Activated CD4-positive, alpha-beta T cell treated with anti-CD3 and anti-CD28 coated beads, Interleukin-2, amount 10 ng/mL, durations not matched to agents 7 days and 5 days (primary cell): Measurements from ENCODE around the gene MVB12B. TPM values are rescaled to one million over a fixed set of nuclear protein-coding genes. Genes with fewer than 3 reads are reported as not detected.

Experiments used
- CTCF ChIA-PET: fragments of 350-600 bp; sonication (Branson Sonifier 250); formaldehyde crosslinking; loops from one replicate; lab custom pipeline; 2021; ENCODE audit warnings: antibody characterized with exemption; lab: Charles Lee
- POLR2A ChIA-PET: fragments of 350-600 bp; sonication (Branson Sonifier 250); formaldehyde crosslinking; loops from one replicate; lab custom pipeline; 2021; ENCODE audit warnings: antibody characterized with exemption; lab: Charles Lee
- DNase-seq: peaks from one replicate; pipeline ENCODE4 v3.0.0-alpha.2; 2020
- H3K27ac Mint-ChIP-seq: one replicate; pipeline ENCODE4 v1.8.0; 2021; ENCODE audit warnings: mild to moderate bottlenecking, moderate library complexity, mixed read lengths
- H3K27me3 Mint-ChIP-seq: one replicate; pipeline ENCODE4 v1.8.0; 2021; ENCODE audit warnings: mixed read lengths
- H3K36me3 Mint-ChIP-seq: one replicate; pipeline ENCODE4 v1.8.0; 2021; ENCODE audit warnings: low read depth, mixed read lengths
- H3K4me1 Mint-ChIP-seq: one replicate; pipeline ENCODE4 v1.8.0; 2021; ENCODE audit warnings: mixed read lengths
- H3K4me3 Mint-ChIP-seq: one replicate; pipeline ENCODE4 v1.8.0; 2021; ENCODE audit warnings: mild to moderate bottlenecking, moderate library complexity, mixed read lengths
- H3K9me3 Mint-ChIP-seq: one replicate; pipeline ENCODE4 v1.8.0; 2021; ENCODE audit warnings: mixed read lengths
- total RNA-seq, 2 experiments: library from RNA; stranded (reverse); gene quantifications; one replicate each; pipeline ENCODE4 v1.2.3, GENCODE V29; 2021

Gene MVB12B
- total RNA-seq, 2 experiments from 2014 or later, result 7.3 to 7.6 TPM

DNA sequence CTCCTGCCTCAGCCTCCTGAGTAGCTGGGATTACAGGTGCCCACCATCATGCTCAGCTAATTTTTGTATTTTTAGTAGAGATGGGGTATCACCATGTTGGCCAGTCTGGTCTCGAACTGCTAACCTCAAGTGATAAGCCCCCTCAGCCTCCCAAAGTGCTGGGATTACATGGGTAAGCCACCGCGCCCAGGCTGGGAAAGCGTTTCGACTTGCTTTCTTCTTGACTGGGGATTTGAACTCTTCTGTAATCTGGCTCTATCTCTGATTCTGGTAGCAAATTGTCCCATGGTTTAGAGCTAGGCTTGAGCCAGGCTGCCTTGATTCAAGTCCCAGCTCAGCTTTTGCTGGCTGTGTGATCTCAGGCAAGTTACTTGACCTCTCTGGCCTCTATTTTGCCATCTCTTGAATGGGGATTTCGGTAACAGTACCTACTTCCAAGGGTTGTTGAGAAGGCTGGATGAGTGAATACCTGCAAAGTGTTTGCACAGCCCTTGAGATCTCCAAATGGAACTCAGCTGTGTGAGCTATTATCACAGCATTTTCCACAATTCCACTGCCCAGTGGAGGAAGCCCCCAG lies 20.5 kb upstream of the MVB12B start:
- DNase-seq, result no peak
- H3K4me3 Mint-ChIP-seq, result no peak overlapping the region
- H3K36me3 Mint-ChIP-seq, result no peaks in the 10 kb centered on the region
- H3K27me3 Mint-ChIP-seq, result peaks cover 5% of the 10 kb centered on the region
- peaks cover 8% of the 10 kb centered on the region for H3K4me1 Mint-ChIP-seq
- H3K9me3 Mint-ChIP-seq, result no peaks in the 10 kb centered on the region
- POLR2A ChIA-PET, result no interaction called here
- CTCF ChIA-PET, result interaction anchor here (2.2 kb wide), 1 partner anchor 9 kb away, joined by 6 read pairs; no protein-coding TSS in a partner anchor
- H3K27ac Mint-ChIP-seq, result no peak overlapping the region

- POLR2A ChIA-PET, result interaction anchor here (0.7 kb wide), 1 partner anchor 261 kb away, joined by 3 read pairs; no protein-coding TSS in a partner anchor
- no peak overlapping the region for H3K4me3 Mint-ChIP-seq
- CTCF ChIA-PET, result no interaction called here
- no peaks in the 10 kb centered on the region for H3K36me3 Mint-ChIP-seq
- H3K4me1 Mint-ChIP-seq, result peaks cover 4% of the 10 kb centered on the region
- H3K9me3 Mint-ChIP-seq, result no peaks in the 10 kb centered on the region
- peaks cover 5% of the 10 kb centered on the region for H3K27me3 Mint-ChIP-seq
- H3K27ac Mint-ChIP-seq, result no peak overlapping the region
- no peak for DNase-seq
Observed at GRCh38 chr9:126307322-126308061, 19.1 kb upstream of the MVB12B start.

GRCh38 chr9:126309427-126310189 lies 17.0 kb upstream of the MVB12B start:
- CTCF ChIA-PET, result interaction anchor here (1.9 kb wide), 1 partner anchor 12 kb away, joined by 5 read pairs; no protein-coding TSS in a partner anchor
- POLR2A ChIA-PET, result no interaction called here
- Mint-ChIP-seq H3K4me3 (no peak overlapping the region), H3K27ac (no peak overlapping the region), H3K36me3 (no peaks in the 10 kb centered on the region), H3K27me3 (peaks cover 5% of the 10 kb centered on the region), H3K9me3 (no peaks in the 10 kb centered on the region), H3K4me1 (no peaks in the 10 kb centered on the region)
- DNase-seq, result no peak

GRCh38 chr9:126312584-126313551 lies 13.8 kb upstream of the MVB12B start:
- Mint-ChIP-seq H3K9me3 (no peaks in the 10 kb centered on the region), H3K27ac (no peak overlapping the region), H3K4me3 (no peak overlapping the region), H3K36me3 (no peaks in the 10 kb centered on the region), H3K27me3 (peaks cover 5% of the 10 kb centered on the region), H3K4me1 (peaks cover 4% of the 10 kb centered on the region)
- ChIA-PET POLR2A (no interaction called here), CTCF (interaction anchor here (0.9 kb wide), 1 partner anchor 23 kb away, joined by 4 read pairs; no protein-coding TSS in a partner anchor)
- DNase-seq, result no peak

DNA sequence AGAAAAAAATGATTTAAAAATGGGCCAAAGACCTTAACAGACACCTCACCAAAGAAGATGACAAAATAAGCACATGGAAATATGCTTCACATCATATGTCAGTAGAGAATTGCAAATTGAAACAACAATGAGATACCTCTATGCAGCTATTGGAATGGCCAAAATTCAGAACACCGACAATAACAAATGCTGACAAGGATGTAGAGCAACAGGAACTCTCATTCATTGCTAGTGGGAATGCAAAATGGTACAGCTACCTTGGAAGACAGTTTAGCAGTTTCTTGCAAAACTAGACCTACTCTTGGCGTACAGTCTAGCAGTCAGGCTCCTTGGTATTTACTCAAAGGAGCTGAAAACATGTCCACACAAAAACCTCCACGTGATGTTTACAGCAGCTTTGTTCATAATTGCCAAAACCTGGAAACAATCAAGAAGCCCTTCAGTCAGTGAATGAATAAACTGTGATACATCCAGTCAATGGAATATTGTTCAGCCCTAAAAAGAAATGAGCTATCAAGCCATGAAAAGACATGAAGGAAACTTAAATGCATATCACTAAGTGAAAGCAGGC lies 10.5 kb upstream of the MVB12B start:
- no peaks in the 10 kb centered on the region for H3K9me3 Mint-ChIP-seq
- H3K27me3 Mint-ChIP-seq, result peaks cover 5% of the 10 kb centered on the region
- H3K4me1 Mint-ChIP-seq, result peaks cover 14% of the 10 kb centered on the region
- ChIA-PET CTCF (interaction anchor here (1.5 to 2.2 kb wide), 3 partner anchors 10 to 83 kb away, joined by 5 to 6 read pairs (median 5); no protein-coding TSS in a partner anchor), POLR2A (no interaction called here)
- DNase-seq, result no peak
- H3K27ac Mint-ChIP-seq, result no peak overlapping the region
- H3K36me3 Mint-ChIP-seq, result no peaks in the 10 kb centered on the region
- H3K4me3 Mint-ChIP-seq, result no peak overlapping the region

- no peaks in the 10 kb centered on the region for H3K36me3 Mint-ChIP-seq
- H3K4me1 Mint-ChIP-seq, result peaks cover 14% of the 10 kb centered on the region
- peaks cover 5% of the 10 kb centered on the region for H3K27me3 Mint-ChIP-seq
- H3K4me3 Mint-ChIP-seq, result no peak overlapping the region
- CTCF ChIA-PET, result interaction anchor here (0.6 to 2.2 kb wide), 4 partner anchors 18 to 173 kb away, joined by 3 to 5 read pairs (median 3); no protein-coding TSS in a partner anchor
- DNase-seq, result peak; percentile 50
- POLR2A ChIA-PET, result no interaction called here
- H3K9me3 Mint-ChIP-seq, result no peaks in the 10 kb centered on the region
- H3K27ac Mint-ChIP-seq, result no peak overlapping the region
Observed at GRCh38 chr9:126317513-126317912, 9.1 kb upstream of the MVB12B start.

DNA sequence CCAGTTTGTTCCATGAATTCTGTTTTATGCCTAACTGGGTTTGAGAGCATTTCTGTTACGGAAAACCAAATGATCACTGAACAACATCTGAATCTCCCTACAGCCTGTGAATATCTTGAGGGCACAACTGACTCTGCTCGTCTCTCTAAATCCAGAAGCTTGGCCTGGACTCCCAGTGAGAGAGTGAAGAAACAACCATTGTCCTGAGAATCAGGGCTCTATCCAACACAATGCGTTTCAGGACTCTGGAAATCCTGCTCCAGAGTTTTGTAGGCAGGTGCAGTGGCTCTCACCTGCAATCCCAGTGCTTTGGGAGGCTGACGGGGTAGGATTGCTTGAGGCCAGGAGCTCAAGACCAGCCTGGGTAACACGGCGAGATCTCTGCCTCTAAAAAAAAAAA lies 7.8 kb upstream of the MVB12B start:
- Mint-ChIP-seq H3K4me3 (no peak overlapping the region), H3K27me3 (peaks cover 5% of the 10 kb centered on the region), H3K9me3 (peaks cover 2% of the 10 kb centered on the region), H3K36me3 (no peaks in the 10 kb centered on the region), H3K4me1 (peaks cover 14% of the 10 kb centered on the region), H3K27ac (no peak overlapping the region)
- DNase-seq, result no peak
- ChIA-PET CTCF (interaction anchor here (1.3 to 1.6 kb wide), 2 partner anchors 45 to 172 kb away, joined by 3 read pairs; no protein-coding TSS in a partner anchor), POLR2A (no interaction called here)

DNA sequence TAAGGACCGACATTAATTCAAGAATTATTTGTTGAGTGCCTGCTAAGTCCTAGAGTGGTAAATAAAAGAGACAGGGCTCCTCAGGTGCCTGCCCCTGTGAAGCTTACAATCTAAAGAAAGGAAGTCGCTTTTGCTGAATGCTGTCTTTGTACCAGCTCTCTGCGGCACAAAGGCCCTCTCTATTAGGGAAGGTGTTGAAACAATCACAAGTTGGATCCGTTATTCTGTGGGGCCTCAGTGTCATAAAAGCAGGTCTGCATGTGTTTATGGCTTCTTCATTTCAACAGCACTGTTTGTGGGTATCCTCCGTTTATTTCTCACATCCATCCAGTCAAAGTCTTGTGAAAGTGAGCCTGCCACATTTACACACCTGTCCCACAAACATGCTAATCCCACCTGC lies 7.0 kb upstream of the MVB12B start:
- Mint-ChIP-seq H3K4me1 (peaks cover 14% of the 10 kb centered on the region), H3K27me3 (peaks cover 5% of the 10 kb centered on the region), H3K9me3 (peaks cover 6% of the 10 kb centered on the region), H3K36me3 (no peaks in the 10 kb centered on the region), H3K4me3 (no peak overlapping the region), H3K27ac (peak overlapping the region; percentile 58)
- POLR2A ChIA-PET, result no interaction called here
- CTCF ChIA-PET, result no interaction called here
- DNase-seq, result no peak

DNA sequence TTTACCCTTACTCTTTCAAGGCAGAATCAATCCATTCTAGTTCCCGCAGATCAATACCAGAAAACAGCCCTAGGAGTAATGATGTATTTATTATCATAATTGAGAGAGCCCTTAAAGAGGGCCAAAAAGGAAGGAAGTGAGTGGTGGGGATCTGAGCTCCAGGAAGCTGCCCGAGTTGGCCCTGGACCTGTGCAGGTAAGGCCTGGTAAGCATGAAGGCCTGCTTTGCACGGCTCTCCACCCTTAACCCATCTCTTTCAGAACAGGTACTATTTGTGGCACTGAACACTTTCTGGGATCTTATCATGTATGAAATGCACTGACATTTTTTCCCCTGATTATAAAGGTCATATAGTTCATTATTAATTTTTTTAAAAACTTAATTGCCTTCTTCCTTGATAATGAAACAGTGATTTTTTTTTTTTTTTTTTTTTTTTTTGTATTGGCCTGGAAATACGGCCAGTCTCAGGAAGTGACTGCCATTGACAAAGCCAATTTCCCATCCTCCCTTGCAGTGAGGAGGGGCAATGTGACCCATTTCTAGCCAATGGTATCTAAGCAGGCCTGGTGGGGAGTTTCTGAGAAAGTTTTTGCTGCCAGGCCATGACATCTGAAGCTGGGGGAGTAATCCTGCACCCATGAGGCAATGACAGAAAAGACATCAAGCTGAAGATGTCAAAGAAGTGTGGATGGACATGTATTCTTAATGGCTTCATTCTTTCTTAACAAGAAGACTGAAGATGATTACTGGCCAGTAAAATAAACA lies 6.3 kb upstream of the MVB12B start:
- DNase-seq, result no peak
- Mint-ChIP-seq H3K4me1 (peaks cover 14% of the 10 kb centered on the region), H3K27me3 (peaks cover 5% of the 10 kb centered on the region), H3K36me3 (no peaks in the 10 kb centered on the region), H3K4me3 (no peak overlapping the region), H3K9me3 (peaks cover 6% of the 10 kb centered on the region), H3K27ac (no peak overlapping the region)
- ChIA-PET POLR2A (no interaction called here), CTCF (interaction anchor here (0.7 to 1.7 kb wide), 3 partner anchors 11 to 385 kb away, joined by 4 to 6 read pairs (median 4); no protein-coding TSS in a partner anchor)

DNA sequence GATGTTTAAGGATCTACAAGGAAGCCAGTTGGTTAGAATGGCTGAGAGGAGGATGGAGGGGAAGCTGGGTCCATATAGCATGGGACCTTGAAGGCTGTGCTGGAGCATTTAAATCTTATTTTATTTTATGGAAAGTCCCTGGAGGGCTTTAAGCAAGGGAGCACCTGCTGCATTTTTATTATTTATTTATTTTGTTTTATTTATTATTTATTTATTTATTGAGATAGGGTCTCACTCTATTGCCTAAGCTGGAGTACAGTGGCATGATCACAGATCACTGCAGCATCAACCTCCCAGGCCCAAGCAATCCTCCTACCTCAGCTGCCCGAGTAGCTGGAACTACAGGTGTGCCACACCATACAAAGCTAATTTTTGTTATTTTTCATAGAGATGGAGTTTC lies 4.9 kb upstream of the MVB12B start:
- peaks cover 7% of the 10 kb centered on the region for H3K9me3 Mint-ChIP-seq
- H3K4me3 Mint-ChIP-seq, result no peak overlapping the region
- CTCF ChIA-PET, result interaction anchor here (1.7 to 1.8 kb wide), 3 partner anchors 10 to 169 kb away, joined by 4 to 6 read pairs (median 5); no protein-coding TSS in a partner anchor
- no peaks in the 10 kb centered on the region for H3K36me3 Mint-ChIP-seq
- POLR2A ChIA-PET, result no interaction called here
- no peak overlapping the region for H3K27ac Mint-ChIP-seq
- peaks cover 17% of the 10 kb centered on the region for H3K4me1 Mint-ChIP-seq
- DNase-seq, result no peak
- H3K27me3 Mint-ChIP-seq, result peaks cover 8% of the 10 kb centered on the region

DNA sequence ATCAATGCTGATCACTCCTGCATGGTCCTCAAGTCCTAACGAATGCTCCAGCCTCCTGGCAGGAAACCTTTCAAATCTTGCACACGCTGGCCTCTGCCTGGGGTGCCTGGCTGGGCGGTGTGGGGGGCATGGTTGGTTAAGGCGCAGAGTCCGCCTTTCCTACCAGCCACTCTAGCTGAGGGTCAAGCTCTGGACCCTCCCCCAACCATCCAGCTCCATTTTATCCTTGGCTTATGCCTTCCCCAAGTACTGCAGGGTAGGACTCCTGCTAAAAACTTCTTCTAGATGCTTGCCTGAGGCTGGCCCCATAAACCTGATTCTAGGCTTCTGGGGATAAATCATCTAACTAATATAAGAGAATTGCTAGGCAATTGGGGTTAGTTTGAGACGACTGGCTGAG lies 808 bp upstream of the MVB12B start:
- Mint-ChIP-seq H3K4me3 (peak overlapping the region; percentile 75), H3K4me1 (peaks cover 34% of the 10 kb centered on the region), H3K36me3 (no peaks in the 10 kb centered on the region), H3K27me3 (peaks cover 7% of the 10 kb centered on the region), H3K27ac (peak overlapping the region; percentile 85), H3K9me3 (peaks cover 7% of the 10 kb centered on the region)
- DNase-seq, result no peak
- ChIA-PET CTCF (interaction anchor here (1.1 kb wide), 1 partner anchor 166 kb away, joined by 5 read pairs; no protein-coding TSS in a partner anchor), POLR2A (no interaction called here)
